ENCODE data around the gene PRR29. TPM values are rescaled to one million over a fixed set of nuclear protein-coding genes. Genes with fewer than 3 reads are reported as not detected.

The PRR29 gene
- total RNA-seq, 1 donor from 2014 or later: 0.43 TPM

GRCh38 chr17:63961355-63962212, 36.6 kb upstream of the PRR29 start:
- ATAC-seq (peak; percentile 77), DNase-seq (peak; percentile 80)
- TF ChIP-seq, protein P1, sequence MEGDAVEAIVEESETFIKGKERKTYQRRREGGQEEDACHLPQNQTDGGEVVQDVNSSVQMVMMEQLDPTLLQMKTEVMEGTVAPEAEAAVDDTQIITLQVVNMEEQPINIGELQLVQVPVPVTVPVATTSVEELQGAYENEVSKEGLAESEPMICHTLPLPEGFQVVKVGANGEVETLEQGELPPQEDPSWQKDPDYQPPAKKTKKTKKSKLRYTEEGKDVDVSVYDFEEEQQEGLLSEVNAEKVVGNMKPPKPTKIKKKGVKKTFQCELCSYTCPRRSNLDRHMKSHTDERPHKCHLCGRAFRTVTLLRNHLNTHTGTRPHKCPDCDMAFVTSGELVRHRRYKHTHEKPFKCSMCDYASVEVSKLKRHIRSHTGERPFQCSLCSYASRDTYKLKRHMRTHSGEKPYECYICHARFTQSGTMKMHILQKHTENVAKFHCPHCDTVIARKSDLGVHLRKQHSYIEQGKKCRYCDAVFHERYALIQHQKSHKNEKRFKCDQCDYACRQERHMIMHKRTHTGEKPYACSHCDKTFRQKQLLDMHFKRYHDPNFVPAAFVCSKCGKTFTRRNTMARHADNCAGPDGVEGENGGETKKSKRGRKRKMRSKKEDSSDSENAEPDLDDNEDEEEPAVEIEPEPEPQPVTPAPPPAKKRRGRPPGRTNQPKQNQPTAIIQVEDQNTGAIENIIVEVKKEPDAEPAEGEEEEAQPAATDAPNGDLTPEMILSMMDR (IDR thresholded peaks at IDR 0.05): no peak
- H3K4me1 ChIP-seq: peaks cover 4% of the 10 kb centered on the region
- no peaks in the 10 kb centered on the region for H3K9me3 ChIP-seq
- H3K27ac ChIP-seq: peak overlapping the region; percentile 15
- no peaks in the 10 kb centered on the region for H3K36me3 ChIP-seq
- H3K4me3 ChIP-seq: peak overlapping the region; percentile 21
- intact Hi-C loops (cut with DNase I): no loop called here
- no peaks in the 10 kb centered on the region for H3K27me3 ChIP-seq

- intact Hi-C loops (cut with DNase I): no loop called here
- H3K4me3 ChIP-seq: no peak overlapping the region
- ATAC-seq (no peak), DNase-seq (no peak)
- H3K36me3 ChIP-seq: no peaks in the 10 kb centered on the region
- TF ChIP-seq, protein P1 (IDR thresholded peaks at IDR 0.05): no peak
- no peaks in the 10 kb centered on the region for H3K27me3 ChIP-seq
- H3K4me1 ChIP-seq: peaks cover 4% of the 10 kb centered on the region
- H3K9me3 ChIP-seq: no peaks in the 10 kb centered on the region
- H3K27ac ChIP-seq: peak overlapping the region; percentile 15
These were observed 35.8 kb upstream of the PRR29 start for GRCh38 chr17:63962298-63962744.

- intact Hi-C loops (cut with DNase I): no loop called here
- no peak for ATAC-seq
- Histone ChIP-seq H3K4me1 (peaks cover 4% of the 10 kb centered on the region), H3K27ac (peak overlapping the region; percentile 48), H3K9me3 (no peaks in the 10 kb centered on the region), H3K4me3 (no peak overlapping the region), H3K27me3 (no peaks in the 10 kb centered on the region), H3K36me3 (no peaks in the 10 kb centered on the region)
- TF ChIP-seq, protein P1 (IDR thresholded peaks at IDR 0.05): no peak
- DNase-seq: no peak
These were observed 35.0 kb upstream of the PRR29 start for GRCh38 chr17:63963123-63963522.

DNA sequence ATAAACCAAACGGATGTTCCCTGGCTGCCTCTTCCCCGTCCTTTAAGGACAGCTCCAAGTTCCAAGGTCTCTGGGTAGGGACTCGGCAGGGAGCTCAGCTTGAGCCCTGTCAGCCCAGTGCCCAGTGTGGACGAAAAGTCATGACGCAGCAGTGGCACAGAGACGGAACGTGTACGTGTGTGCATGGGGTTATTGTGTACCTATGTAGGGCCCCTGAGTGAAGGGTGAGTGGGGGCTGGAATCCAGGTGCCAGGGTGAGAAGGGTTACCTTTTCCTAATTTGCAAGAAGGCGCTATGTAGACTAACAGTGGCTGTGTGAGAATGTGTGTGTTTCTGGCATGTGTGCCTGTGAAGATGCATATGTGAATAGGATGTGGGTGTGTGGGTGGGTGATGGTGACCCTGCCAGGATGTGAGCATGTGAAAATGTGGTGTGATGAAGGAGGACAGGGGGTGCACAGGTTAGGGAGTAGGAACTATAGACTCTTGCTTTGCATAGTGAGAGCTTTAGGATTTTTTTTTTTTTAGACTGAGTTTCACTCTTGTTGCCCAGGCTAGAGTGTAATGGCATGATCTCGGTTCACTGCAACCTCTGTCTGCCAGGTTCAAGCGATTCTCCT, 31.4 kb upstream of the PRR29 start:
- no peak for ATAC-seq
- TF ChIP-seq, protein P1 (IDR thresholded peaks at IDR 0.05): no peak

GRCh38 chr17:63967953-63968352, 30.2 kb upstream of the PRR29 start:
- H3K9me3 ChIP-seq: no peaks in the 10 kb centered on the region
- intact Hi-C loops (cut with DNase I): no loop called here
- H3K27ac ChIP-seq: no peak overlapping the region
- TF ChIP-seq, protein P1 (IDR thresholded peaks at IDR 0.05): no peak
- no peak for DNase-seq
- no peaks in the 10 kb centered on the region for H3K36me3 ChIP-seq
- H3K4me1 ChIP-seq: no peaks in the 10 kb centered on the region
- no peaks in the 10 kb centered on the region for H3K27me3 ChIP-seq
- H3K4me3 ChIP-seq: no peak overlapping the region
- no peak for ATAC-seq

More for the DNA sequence above, 31.4 kb upstream of the PRR29 start:
- Histone ChIP-seq H3K27me3 (no peaks in the 10 kb centered on the region), H3K36me3 (no peaks in the 10 kb centered on the region), H3K9me3 (no peaks in the 10 kb centered on the region), H3K4me1 (peaks cover 4% of the 10 kb centered on the region), H3K4me3 (no peak overlapping the region), H3K27ac (no peak overlapping the region)
- DNase-seq: no peak
- intact Hi-C loops (cut with DNase I): no loop called here

Measured in upper lobe of right lung (tissue), 1 donor.